HepG2 (cell line): ENCODE data around the gene MTMR4. TPM values are rescaled to one million over a fixed set of nuclear protein-coding genes. Genes with fewer than 3 reads are reported as not detected.

Experiments used
- ATAC-seq: fragments of 200-7000 bp; cut with Tn5 transposase; 3 replicates; pipeline ENCODE4 v1.9.1; 2020; ENCODE audit warnings: mild to moderate bottlenecking, moderate library complexity
- BruUV-seq: library from RNA; stranded (reverse); fragments of 400-500 nt; replicated peaks from 2 replicates; lab custom pipeline; 2021; lab: Mats Ljungman, UMichigan
- CTCF ChIA-PET: fragments of 300-600 bp; formaldehyde crosslinking; extraction: SDS; loops from one replicate; lab custom pipeline; 2021; ENCODE audit warnings: low total read pairs, inconsistent platforms, low intra/inter-chr PET ratio; lab: Yijun Ruan, JAX
- POLR2A ChIA-PET: fragments of 350-600 bp; sonication (Branson Sonifier 250); formaldehyde crosslinking; loops from one replicate; lab custom pipeline; 2020; ENCODE audit warnings: antibody characterized with exemption, inconsistent platforms; lab: Yijun Ruan, JAX
- DNase-seq: peaks from one replicate; pipeline ENCODE4 v3.0.0-alpha.2; 2015; ENCODE audit warnings: low spot score
- FAIRE-seq: peaks from 3 replicates; lab custom pipeline; 2011; peaks lifted over from hg19 to GRCh38; lab: Jason Lieb, UNC
- H2AFZ ChIP-seq: one replicate; pipeline ENCODE4 v1.6.1; 2011; ENCODE audit warnings: low read length, inconsistent platforms
- H3K27ac ChIP-seq: fragments of 300-600 bp; 3 replicates; pipeline ENCODE4 v1.8.0; 2011; ENCODE audit warnings: mixed run types, mild to moderate bottlenecking, mixed read lengths, low read length, inconsistent platforms; ENCODE audit not compliant: insufficient read depth; ENCODE audit errors: extremely low read length
- H3K27me3 ChIP-seq, 2 experiments: fragments of 200-600 bp in 1 of 2; 2 replicates in 1 of 2; 3 replicates in 1 of 2; pipeline versions ENCODE4 v1.6.0 to v1.8.0; 2011; ENCODE audit warnings: low read length in 2 of 2, mild to moderate bottlenecking in 2 of 2, moderate library complexity in 2 of 2, inconsistent platforms in 1 of 2; ENCODE audit not compliant: insufficient read depth in 2 of 2, control insufficient read depth in 1 of 2
- H3K36me3 ChIP-seq, 2 experiments: fragments of 200-600 bp in 1 of 2; replicated peaks in 1 of 2; 2 replicates in 1 of 2; 3 replicates in 1 of 2; pipeline versions ENCODE4 v1.5.1 to v1.8.0; 2011; ENCODE audit warnings: low read length in 2 of 2, inconsistent platforms in 1 of 2; ENCODE audit not compliant: insufficient read depth in 2 of 2, control insufficient read depth in 1 of 2
- H3K4me1 ChIP-seq: 2 replicates; pipeline ENCODE4 v1.5.1; 2012; ENCODE audit warnings: low read length, inconsistent platforms; ENCODE audit not compliant: insufficient read depth
- H3K4me2 ChIP-seq: 2 replicates; pipeline ENCODE4 v1.6.0; 2011; ENCODE audit warnings: low read depth, low read length, inconsistent platforms
- H3K4me3 ChIP-seq, 3 experiments: fragments of 200-600 bp in 1 of 3; sonication (generic), shearing (Covaris generic) in 1 of 3; replicated peaks in 1 of 3; 2 replicates each; pipeline ENCODE4 v1.5.1; 2011 to 2016; ENCODE audit warnings: low read length in 3 of 3, inconsistent platforms in 2 of 3, low read depth in 2 of 3, mild to moderate bottlenecking in 2 of 3, control low read depth in 1 of 3, mixed read lengths in 1 of 3; ENCODE audit not compliant: insufficient read depth in 1 of 3
- H3K79me2 ChIP-seq: one replicate; pipeline ENCODE4 v1.6.1; 2011; ENCODE audit warnings: low read length, inconsistent platforms; ENCODE audit not compliant: insufficient read depth
- H3K9ac ChIP-seq: 2 replicates; pipeline ENCODE4 v1.6.0; 2011; ENCODE audit warnings: mild to moderate bottlenecking, low read depth, low read length, inconsistent platforms; ENCODE audit not compliant: insufficient read depth
- H3K9me3 ChIP-seq: 2 replicates; pipeline ENCODE4 v1.5.1; 2012; ENCODE audit warnings: mild to moderate bottlenecking, low read length
- H4K20me1 ChIP-seq: 2 replicates; pipeline ENCODE4 v1.6.0; 2011; ENCODE audit warnings: inconsistent platforms, mild to moderate bottlenecking, low read length, moderate library complexity; ENCODE audit not compliant: insufficient read depth
- ATF1 ChIP-seq: IDR thresholded peaks from 2 replicates; pipeline ENCODE4 v1.6.1; 2016; ENCODE audit warnings: mild to moderate bottlenecking, control low read depth
- CHD2 ChIP-seq: IDR thresholded peaks from 2 replicates; pipeline ENCODE4 v1.6.1; 2011; ENCODE audit warnings: low read depth, low read length, improper control_type of control experiment
- KMT2A ChIP-seq: sonication (generic); formaldehyde crosslinking; IDR thresholded peaks from 2 replicates; pipeline ENCODE4 v1.4.0; 2020; ENCODE audit warnings: missing genetic modification reagents
- MAFK ChIP-seq, 2 experiments: IDR thresholded peaks in 1 of 2; conservative IDR thresholded peaks in 1 of 2; 2 replicates each; pipeline ENCODE4 v1.6.1; 2011; ENCODE audit warnings: improper control_type of control experiment in 2 of 2, low read length in 2 of 2
- MTF2 ChIP-seq: sonication (generic); formaldehyde crosslinking; IDR thresholded peaks from 2 replicates; pipeline ENCODE4 v1.5.0; 2020; ENCODE audit warnings: missing genetic modification reagents, borderline replicate concordance
- NCOA1 ChIP-seq: sonication (generic); formaldehyde crosslinking; IDR thresholded peaks from 2 replicates; pipeline ENCODE4 v1.9.0; 2021; ENCODE audit warnings: missing genetic modification reagents
- PAWR ChIP-seq: sonication (generic); formaldehyde crosslinking; IDR thresholded peaks from 2 replicates; pipeline ENCODE4 v1.4.0; 2020; ENCODE audit warnings: missing genetic modification reagents, mild to moderate bottlenecking, borderline replicate concordance
- PITX1 ChIP-seq: sonication (generic); formaldehyde crosslinking; IDR thresholded peaks from 2 replicates; pipeline ENCODE4 v1.5.1; 2020; ENCODE audit warnings: mild to moderate bottlenecking, missing genetic modification reagents
- SALL2 ChIP-seq: sonication (generic); formaldehyde crosslinking; IDR thresholded peaks from 2 replicates; pipeline ENCODE4 v1.8.1; 2023; ENCODE audit warnings: mild to moderate bottlenecking, missing genetic modification reagents, inconsistent platforms
- ZNF564 ChIP-seq: sonication (generic); formaldehyde crosslinking; IDR thresholded peaks from 2 replicates; pipeline ENCODE4 v1.8.1; 2023; ENCODE audit warnings: mild to moderate bottlenecking, missing genetic modification reagents
- in situ Hi-C: cut with HindIII; loops from 2 replicates; pipeline ENCODE4 v1.10.0; 2017; ENCODE audit warnings: low pct_unique_long_range_greater_than_20kb; ENCODE audit not compliant: extremely low pct_ligation_motif_present
- intact Hi-C: fragments of 100-400 bp; cut with micrococcal nuclease; formaldehyde crosslinking; loops from one replicate; pipeline ENCODE4 v1.10.0; 2022; ENCODE audit not compliant: unreplicated experiment
- polyA plus RNA-seq, 8 experiments: library from polyadenylated mRNA; depleted of rRNA in 3 of 8; stranded (reverse) in 7 of 8; unstranded in 1 of 8; fragments of >200 nt; fragmentation: Illumina TruSeq in 4 of 8; extraction: Trizol in 4 of 8; gene quantifications; 2 replicates each; pipeline versions ENCODE4 v1.2.1 to v1.2.3, GENCODE V29; 2011 to 2016; ENCODE audit warnings: low read depth in 4 of 8, missing spikeins in 1 of 8, mixed read lengths in 1 of 8; ENCODE audit not compliant: insufficient read depth in 1 of 8
- total RNA-seq, 5 experiments: library from RNA; depleted of rRNA; stranded (reverse); fragments of >200 nt; fragmentation: Illumina TruSeq; extraction: Trizol; gene quantifications; 2 replicates each; pipeline ENCODE4 v1.2.3, GENCODE V29; 2016; ENCODE audit warnings: low read depth in 1 of 5
- TF ChIP-seq, protein P1 (sequence below): sonication (generic); formaldehyde crosslinking; IDR thresholded peaks from 2 replicates; pipeline ENCODE4 v1.5.1; 2020; ENCODE audit warnings: missing genetic modification reagents, mild to moderate bottlenecking, borderline replicate concordance

Gene MTMR4
- total and polyA plus RNA-seq, 2 of the 13 experiments (the other 11 are each of a cell fraction or from before 2014, with no cell fraction given), result 62.5 to 65.1 TPM

DNA sequence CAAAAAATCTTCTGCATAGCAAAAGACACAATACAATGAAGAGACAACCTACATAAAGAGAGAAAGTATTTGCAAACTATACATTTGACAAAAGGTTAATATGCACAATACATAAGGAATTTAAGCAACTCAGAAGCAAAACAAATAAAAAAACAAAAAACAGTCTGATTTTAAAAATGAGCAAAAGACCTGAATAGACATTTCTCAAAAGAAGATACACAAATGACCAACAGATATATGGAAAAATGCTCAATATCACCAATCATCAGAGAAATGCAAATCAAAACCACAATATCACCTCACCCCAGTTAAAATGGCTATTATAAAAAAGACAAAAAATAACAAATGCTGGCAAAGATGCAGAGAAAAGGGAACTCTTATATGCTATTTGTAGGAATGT lies 58.9 kb downstream of the MTMR4 start:
- no peak for TF ChIP-seq PAWR (CRISPR knock-in tag)
- TF ChIP-seq KMT2A (CRISPR knock-in tag), result no peak
- TF ChIP-seq SALL2, result no peak
- TF ChIP-seq CHD2, result no peak
- no peak for TF ChIP-seq NCOA1 (CRISPR knock-in tag)
- no peak for TF ChIP-seq PITX1
- no peak for TF ChIP-seq ZNF564
- TF ChIP-seq ATF1 (CRISPR knock-in tag), result no peak
- TF ChIP-seq, protein P1, sequence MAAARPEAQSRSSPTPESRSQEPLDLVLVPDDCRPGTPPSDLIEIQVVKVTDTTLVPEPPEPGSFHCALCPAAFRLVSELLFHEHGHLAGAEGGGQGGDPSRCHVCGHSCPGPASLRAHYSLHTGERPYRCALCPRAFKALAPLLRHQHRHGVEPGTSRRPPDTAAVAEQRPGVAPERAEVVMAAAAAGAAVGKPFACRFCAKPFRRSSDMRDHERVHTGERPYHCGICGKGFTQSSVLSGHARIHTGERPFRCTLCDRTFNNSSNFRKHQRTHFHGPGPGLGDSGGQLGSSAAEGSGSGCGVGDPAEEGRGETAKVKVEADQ (CRISPR knock-in tag), result no peak
- TF ChIP-seq MAFK (conservative IDR thresholded peaks at IDR 0.05 in 1 of 2, IDR thresholded peaks at IDR 0.05 in 1 of 2; ENCODE audit: low read length in 2 of 2), result no peak
- no peak for TF ChIP-seq MTF2 (CRISPR knock-in tag)
- Histone ChIP-seq H3K4me3 (no peak overlapping the region), H3K9ac (no peak overlapping the region), H3K79me2 (no peaks in the 10 kb centered on the region), H3K4me2 (no peak overlapping the region), H3K36me3 (no peaks in the 10 kb centered on the region), H3K4me1 (peaks cover 27% of the 10 kb centered on the region; the same call in 1 of the 2 replicates), H2AFZ (no peak overlapping the region), H4K20me1 (no peaks in the 10 kb centered on the region), H3K27ac (no peak overlapping the region), H3K27me3 (no peaks in the 10 kb centered on the region), H3K9me3 (no peaks in the 10 kb centered on the region)
- no peak for DNase-seq
- ATAC-seq, result no peak
- intact Hi-C loops, result no loop called here
- POLR2A ChIA-PET, result no interaction called here
- no peak for FAIRE-seq
- in situ Hi-C loops, result loop anchor here (25.0 kb wide), 1 partner anchor 418 kb away; no protein-coding TSS in a partner anchor
- no TSS peak for BruUV-seq
- CTCF ChIA-PET, result no interaction called here
